Stimulated activated naive B cell treated with anti-CD40 and anti-IgM and Interleukin-4, amounts not matched to agents 10 μg/mL and 1 μg/mL and 100 μg/mL, for 72 hours (primary cell): Measurements from ENCODE around the gene HYCC2.
"Not testable (repeated sequence)": the region's sequence is repeated elsewhere in the genome, so short reads cannot be mapped to it uniquely, and the experiment has no call there.

Experiments
- ATAC-seq, 2 donors: fragments of 150-1000 bp; cut with Tn5 transposase; replicated peaks; 2 replicates each; pipeline ENCODE4 v1.10.0; 2021; ENCODE audit warnings: moderate library complexity in 1 of 2
- DNase-seq: peaks from one replicate; pipeline ENCODE4 v3.0.0; 2021
- H3K27ac Mint-ChIP-seq: one replicate; pipeline ENCODE4 v1.8.0; 2022; ENCODE audit warnings: mild to moderate bottlenecking, mixed read lengths
- H3K27me3 Mint-ChIP-seq, 2 donors: one replicate each; pipeline ENCODE4 v1.8.0; 2022; ENCODE audit warnings: mixed read lengths in 2 of 2
- H3K36me3 Mint-ChIP-seq, 2 donors: one replicate each; pipeline ENCODE4 v1.8.0; 2022; ENCODE audit warnings: mixed read lengths in 2 of 2, mild to moderate bottlenecking in 1 of 2
- H3K4me1 Mint-ChIP-seq, 2 donors: one replicate each; pipeline ENCODE4 v1.8.0; 2022; ENCODE audit warnings: mixed read lengths in 2 of 2, mild to moderate bottlenecking in 1 of 2
- H3K4me3 Mint-ChIP-seq, 2 donors: one replicate each; pipeline ENCODE4 v1.8.0; 2022; ENCODE audit warnings: mild to moderate bottlenecking in 2 of 2, mixed read lengths in 2 of 2, moderate library complexity in 1 of 2
- H3K9me3 Mint-ChIP-seq, 2 donors: one replicate each; pipeline ENCODE4 v1.8.0; 2022; ENCODE audit warnings: mixed read lengths in 2 of 2, mild to moderate bottlenecking in 1 of 2

HYCC2 gene

DNA sequence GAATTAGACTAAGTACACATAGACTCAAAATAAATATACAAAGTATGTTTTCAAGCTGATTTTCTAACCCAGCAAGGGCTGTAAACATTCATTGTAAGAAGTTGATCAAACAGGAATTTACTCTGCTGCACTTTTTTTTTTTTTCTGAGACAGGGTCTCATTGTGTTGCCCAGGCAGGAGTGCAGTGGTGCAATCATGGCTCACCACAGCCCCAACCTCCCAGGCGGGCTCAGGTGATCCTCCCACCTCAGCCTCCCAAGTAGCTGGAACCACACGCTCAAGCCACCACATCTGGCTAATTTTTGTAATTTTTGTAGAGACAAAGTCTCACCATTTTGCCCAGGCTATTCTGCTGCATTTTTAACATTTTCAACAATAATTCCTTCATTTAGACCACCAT lies 36.2 kb upstream of the HYCC2 start:
- Mint-ChIP-seq H3K27me3 (no peaks in the 10 kb centered on the region), H3K36me3 (peaks cover 4 to 8% of the 10 kb centered on the region in 2 donors), H3K4me1 (no peaks in the 10 kb centered on the region), H3K27ac (no peak overlapping the region), H3K4me3 (no peak overlapping the region), H3K9me3 (peaks cover 0 to 1% of the 10 kb centered on the region in 2 donors)
- DNase-seq (no peak), ATAC-seq (no peak)

DNA sequence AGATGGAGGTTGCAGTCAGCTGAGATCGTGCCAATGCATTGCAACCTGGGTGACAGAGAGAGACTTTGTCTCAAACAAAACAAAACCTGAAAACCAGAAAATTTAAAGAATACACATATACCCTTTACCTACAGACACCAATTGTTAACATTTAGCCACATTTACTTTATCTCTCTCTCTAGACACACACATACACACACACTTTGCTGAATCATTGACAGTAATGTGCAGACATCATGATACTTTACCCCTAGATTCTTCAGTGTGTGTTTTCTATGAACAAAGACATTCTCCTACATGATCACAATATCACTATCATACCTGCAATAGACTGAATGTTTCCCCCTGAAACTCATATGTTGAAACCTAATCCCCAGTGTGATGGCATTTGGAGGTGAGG lies 34.3 kb upstream of the HYCC2 start:
- H3K36me3 Mint-ChIP-seq, result peaks cover 4 to 8% of the 10 kb centered on the region in 2 donors
- no peak overlapping the region for H3K27ac Mint-ChIP-seq
- peaks cover 0 to 1% of the 10 kb centered on the region in 2 donors for H3K9me3 Mint-ChIP-seq
- H3K27me3 Mint-ChIP-seq, result no peaks in the 10 kb centered on the region
- no peak for ATAC-seq
- no peak overlapping the region for H3K4me3 Mint-ChIP-seq
- DNase-seq, result no peak
- H3K4me1 Mint-ChIP-seq, result no peaks in the 10 kb centered on the region

GRCh38 chr2:201100497-201100896 lies 29.0 kb upstream of the HYCC2 start:
- peaks cover 0 to 1% of the 10 kb centered on the region in 2 donors for H3K36me3 Mint-ChIP-seq
- no peaks in the 10 kb centered on the region for H3K4me1 Mint-ChIP-seq
- H3K27me3 Mint-ChIP-seq, result no peaks in the 10 kb centered on the region
- H3K9me3 Mint-ChIP-seq, result no peaks in the 10 kb centered on the region
- DNase-seq (no peak), ATAC-seq (no peak)
- no peak overlapping the region for H3K27ac Mint-ChIP-seq
- H3K4me3 Mint-ChIP-seq, result no peak overlapping the region

DNA sequence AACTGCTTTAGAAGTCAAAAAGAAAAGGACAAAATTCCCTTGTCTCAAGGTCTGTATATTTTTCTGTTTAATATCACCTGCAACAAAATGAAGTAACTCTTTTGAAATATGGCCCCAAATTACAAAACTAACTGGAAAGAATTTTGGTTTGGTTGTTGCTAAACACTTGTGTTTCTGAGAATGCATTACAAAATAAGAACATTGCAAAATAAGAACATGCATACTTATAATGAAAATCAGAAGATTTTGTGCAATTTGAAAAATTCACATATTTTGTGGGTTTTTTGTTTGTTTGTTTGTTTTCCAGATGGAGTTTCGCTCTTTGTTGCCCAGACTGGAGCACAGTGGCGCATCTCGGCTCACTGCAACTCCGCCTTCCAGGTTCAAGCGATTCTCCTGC lies 22.1 kb upstream of the HYCC2 start:
- no peaks in the 10 kb centered on the region for H3K27me3 Mint-ChIP-seq
- no peaks in the 10 kb centered on the region for H3K9me3 Mint-ChIP-seq
- H3K4me3 Mint-ChIP-seq, result no peak overlapping the region
- peaks cover 4 to 5% of the 10 kb centered on the region in 2 donors for H3K36me3 Mint-ChIP-seq
- H3K4me1 Mint-ChIP-seq, result peaks cover 0 to 4% of the 10 kb centered on the region in 2 donors
- no peak overlapping the region for H3K27ac Mint-ChIP-seq
- ATAC-seq (no peak), DNase-seq (no peak)

- ATAC-seq (no peak), DNase-seq (no peak)
- no peak overlapping the region for H3K4me3 Mint-ChIP-seq
- no peak overlapping the region for H3K27ac Mint-ChIP-seq
- H3K4me1 Mint-ChIP-seq, result peaks cover 0 to 4% of the 10 kb centered on the region in 2 donors
- no peaks in the 10 kb centered on the region for H3K27me3 Mint-ChIP-seq
- H3K9me3 Mint-ChIP-seq, result no peaks in the 10 kb centered on the region
- peaks cover 8 to 16% of the 10 kb centered on the region in 2 donors for H3K36me3 Mint-ChIP-seq
These were observed 19.1 kb upstream of the HYCC2 start for GRCh38 chr2:201090574-201090973.

DNA sequence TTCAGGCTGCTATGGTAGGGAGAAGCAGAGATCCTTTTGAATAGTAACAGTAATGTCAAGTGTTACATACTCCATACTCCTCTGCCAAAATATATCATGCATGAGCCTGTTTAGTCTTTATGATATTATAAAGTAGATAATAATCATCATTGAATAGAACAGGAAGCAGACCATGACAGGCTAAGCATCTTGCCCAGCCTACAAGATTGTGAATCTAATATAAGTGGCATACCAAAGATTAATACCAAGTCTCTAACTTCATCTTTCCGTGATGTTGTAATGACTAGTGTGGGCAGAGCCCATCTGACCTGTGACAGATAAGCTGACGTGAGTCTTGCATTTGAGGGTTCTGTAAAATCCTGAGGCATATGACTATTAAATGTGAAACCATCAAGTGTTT lies 13.4 kb upstream of the HYCC2 start:
- no peak overlapping the region for H3K4me3 Mint-ChIP-seq
- peaks cover 6 to 19% of the 10 kb centered on the region in 2 donors for H3K36me3 Mint-ChIP-seq
- H3K27me3 Mint-ChIP-seq, result no peaks in the 10 kb centered on the region
- DNase-seq, result no peak
- no peak for ATAC-seq
- peak overlapping the region; percentile 51 for H3K27ac Mint-ChIP-seq
- no peaks in the 10 kb centered on the region for H3K4me1 Mint-ChIP-seq
- H3K9me3 Mint-ChIP-seq, result no peaks in the 10 kb centered on the region

DNA sequence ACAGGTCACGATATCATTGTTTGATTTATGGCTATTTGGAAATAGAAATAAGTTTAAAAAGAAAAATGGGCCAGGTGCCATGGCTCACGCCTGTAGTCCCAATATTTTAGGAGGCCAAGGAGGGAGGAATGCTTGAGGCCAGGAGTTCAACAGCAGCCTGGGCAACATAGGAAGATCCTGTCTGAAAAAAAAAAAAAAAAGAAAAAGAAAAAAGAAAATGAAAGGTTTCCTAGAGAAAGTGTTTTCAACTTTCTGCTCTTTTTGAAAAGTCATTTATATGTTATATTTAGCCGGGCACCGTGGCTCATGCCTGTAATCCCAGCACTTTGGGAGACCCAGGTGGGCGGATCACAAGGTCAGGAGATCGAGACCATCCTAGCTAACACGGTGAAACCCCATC lies 3.5 kb upstream of the HYCC2 start:
- DNase-seq (no peak), ATAC-seq (no peak)
- Mint-ChIP-seq H3K4me1 (peaks cover 13 to 30% of the 10 kb centered on the region in 2 donors), H3K27me3 (no peaks in the 10 kb centered on the region), H3K27ac (no peak overlapping the region), H3K9me3 (no peaks in the 10 kb centered on the region), H3K4me3 (no peak overlapping the region), H3K36me3 (peaks cover 4% of the 10 kb centered on the region in 2 donors)

- ATAC-seq (no peak), DNase-seq (no peak)
- Mint-ChIP-seq H3K9me3 (no peaks in the 10 kb centered on the region), H3K36me3 (peaks cover 3% of the 10 kb centered on the region in 2 donors), H3K27me3 (no peaks in the 10 kb centered on the region), H3K4me1 (peaks cover 22 to 45% of the 10 kb centered on the region in 2 donors), H3K4me3 (peak overlapping the region; percentile 55 to 62), H3K27ac (no peak overlapping the region)
These were observed 1.6 kb upstream of the HYCC2 start for GRCh38 chr2:201073071-201073470.

DNA sequence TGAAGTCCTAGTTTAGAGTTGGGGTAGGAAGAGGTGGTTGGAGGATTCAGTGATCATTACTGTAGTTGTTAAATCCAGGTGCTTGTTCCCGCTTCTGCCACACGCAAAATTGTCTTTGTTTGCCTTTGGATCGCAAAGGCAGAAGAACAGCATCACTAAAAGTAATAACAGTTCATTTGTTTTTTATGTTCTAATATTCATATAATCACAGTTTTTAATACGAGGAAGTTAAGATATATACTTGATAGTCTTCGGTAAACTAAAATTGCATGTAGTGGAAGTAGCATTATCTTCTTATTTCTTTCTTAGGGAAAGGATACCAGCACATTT lies 695 bp upstream of the HYCC2 start:
- DNase-seq, result no peak
- Mint-ChIP-seq H3K27me3 (no peaks in the 10 kb centered on the region), H3K9me3 (no peaks in the 10 kb centered on the region), H3K4me1 (peaks cover 21 to 42% of the 10 kb centered on the region in 2 donors), H3K36me3 (peaks cover 3% of the 10 kb centered on the region in 2 donors), H3K27ac (peak overlapping the region; percentile 94), H3K4me3 (peak overlapping the region; percentile 92 to 94)
- peak; percentile 2 to 3 for ATAC-seq

DNA sequence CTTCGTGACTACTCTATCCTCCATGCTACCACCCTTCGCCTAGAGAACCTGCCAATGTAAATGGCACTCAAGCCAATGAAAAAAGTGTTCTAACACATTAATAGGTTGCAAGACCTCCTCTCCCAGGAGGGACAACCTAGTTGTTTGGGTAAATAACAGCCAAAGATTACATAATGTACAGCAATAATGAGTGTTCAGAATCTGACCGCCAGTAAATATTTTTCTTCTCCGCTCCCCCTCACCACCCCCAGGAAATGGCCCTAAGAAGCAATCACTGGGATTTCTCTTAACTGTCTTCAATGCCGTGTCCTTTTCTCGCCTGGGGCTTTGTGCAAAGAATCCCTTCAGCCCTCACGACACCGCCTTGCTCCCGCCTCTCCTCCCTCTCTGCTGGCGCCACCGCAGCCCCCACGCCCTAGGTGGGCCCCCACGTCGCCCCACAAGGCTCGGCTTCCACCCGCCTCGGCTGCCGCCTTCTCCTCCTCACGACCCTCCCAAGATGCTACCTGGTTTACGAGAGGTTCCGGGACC lies 458 bp downstream of the HYCC2 start:
- ATAC-seq (peak; percentile 28 to 31), DNase-seq (no peak)
- Mint-ChIP-seq H3K36me3 (peaks cover 3% of the 10 kb centered on the region in 2 donors), H3K27me3 (no peaks in the 10 kb centered on the region), H3K9me3 (no peaks in the 10 kb centered on the region), H3K4me1 (peaks cover 21 to 50% of the 10 kb centered on the region in 2 donors), H3K27ac (peak overlapping the region; percentile 94), H3K4me3 (peak overlapping the region; percentile 92 to 94)

DNA sequence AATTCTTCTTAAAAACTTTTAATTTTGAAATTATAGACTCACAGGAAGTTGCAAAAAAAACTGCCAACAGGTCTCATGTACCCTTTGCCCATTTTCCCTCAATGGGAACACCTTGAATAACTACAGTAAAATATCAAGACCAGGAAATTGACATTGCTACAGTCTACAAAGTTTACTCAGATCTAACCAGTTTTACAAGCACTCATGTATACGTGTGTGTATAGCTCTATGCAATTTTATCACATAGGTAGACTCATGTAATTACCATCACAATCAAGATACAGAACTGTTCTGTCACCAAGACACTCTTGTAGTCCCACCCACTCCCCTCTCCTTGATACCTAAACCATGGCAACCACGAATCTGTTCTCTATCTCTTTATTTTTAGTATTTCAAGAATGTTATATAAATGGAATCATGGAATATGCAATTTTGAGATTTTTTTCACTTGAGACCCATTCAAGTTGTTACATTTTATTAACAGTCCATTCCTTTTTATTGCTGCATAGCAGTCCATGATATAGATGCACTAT lies 6.6 kb downstream of the HYCC2 start:
- H3K4me1 Mint-ChIP-seq, result peaks cover 23 to 45% of the 10 kb centered on the region in 2 donors
- no peak for DNase-seq
- peaks cover 9 to 14% of the 10 kb centered on the region in 2 donors for H3K36me3 Mint-ChIP-seq
- no peak overlapping the region for H3K27ac Mint-ChIP-seq
- H3K27me3 Mint-ChIP-seq, result no peaks in the 10 kb centered on the region
- H3K4me3 Mint-ChIP-seq, result no peak overlapping the region
- no peak for ATAC-seq
- H3K9me3 Mint-ChIP-seq, result no peaks in the 10 kb centered on the region

- not testable (repeated sequence) for H3K27me3 Mint-ChIP-seq, H3K9me3 Mint-ChIP-seq, H3K4me3 Mint-ChIP-seq, ATAC-seq, DNase-seq, H3K27ac Mint-ChIP-seq
- Mint-ChIP-seq H3K4me1 (peaks cover 21 to 45% of the 10 kb centered on the region in 2 donors), H3K36me3 (peaks cover 9 to 18% of the 10 kb centered on the region in 2 donors)
These were observed 8.0 kb downstream of the HYCC2 start for GRCh38 chr2:201063516-201063915.

- ATAC-seq (no peak), DNase-seq (no peak)
- Mint-ChIP-seq H3K4me3 (no peak overlapping the region), H3K27ac (no peak overlapping the region), H3K4me1 (peaks cover 23 to 41% of the 10 kb centered on the region in 2 donors), H3K27me3 (no peaks in the 10 kb centered on the region), H3K36me3 (peaks cover 11 to 25% of the 10 kb centered on the region in 2 donors), H3K9me3 (no peaks in the 10 kb centered on the region)
These were observed 11.3 kb downstream of the HYCC2 start for GRCh38 chr2:201059961-201060755.

DNA sequence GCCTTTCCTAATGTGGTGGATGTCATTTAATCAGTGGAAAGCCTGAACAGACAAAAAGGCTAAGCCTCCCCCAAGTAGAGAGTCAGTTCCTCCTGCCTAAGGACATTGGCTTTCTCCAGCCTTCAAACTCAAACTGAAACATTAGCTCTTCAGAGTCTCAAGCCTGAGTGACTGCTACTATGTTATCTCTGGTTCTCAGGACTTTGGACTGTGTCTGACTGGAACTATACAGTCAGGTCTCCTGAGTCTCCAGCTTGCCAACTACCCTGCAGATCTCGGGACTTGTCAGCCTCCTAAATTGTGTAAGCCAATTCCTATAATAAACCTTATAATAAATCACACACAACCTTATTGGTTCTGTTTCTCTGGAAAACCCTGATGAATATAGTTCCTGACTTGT lies 12.6 kb downstream of the HYCC2 start:
- Mint-ChIP-seq H3K4me1 (peaks cover 21 to 40% of the 10 kb centered on the region in 2 donors), H3K4me3 (no peak overlapping the region), H3K27ac (no peak overlapping the region), H3K9me3 (no peaks in the 10 kb centered on the region), H3K27me3 (no peaks in the 10 kb centered on the region), H3K36me3 (peaks cover 11 to 29% of the 10 kb centered on the region in 2 donors)
- DNase-seq, result no peak
- peak; percentile 57 to 61 for ATAC-seq

GRCh38 chr2:201057715-201058248 lies 13.7 kb downstream of the HYCC2 start:
- Mint-ChIP-seq H3K27ac (peak overlapping the region; percentile 47), H3K4me1 (peaks cover 13 to 29% of the 10 kb centered on the region in 2 donors), H3K9me3 (no peaks in the 10 kb centered on the region), H3K4me3 (no peak overlapping the region), H3K36me3 (peaks cover 6 to 27% of the 10 kb centered on the region in 2 donors), H3K27me3 (no peaks in the 10 kb centered on the region)
- ATAC-seq (no peak), DNase-seq (no peak)
